Smooth muscle cell (in vitro differentiated cells): ENCODE data around the gene STARD3NL. TPM values are rescaled to one million over a fixed set of nuclear protein-coding genes. Genes with fewer than 3 reads are reported as not detected.

Experiments
- DNase-seq: peaks from one replicate; lab custom pipeline; 2025; ENCODE audit not compliant: unreplicated experiment; lab: John Stamatoyannopoulos, UW
- H2AFZ ChIP-seq: fragments of 200-600 bp; sonication (generic); 2 replicates; pipeline ENCODE4 v1.6.0; 2016; ENCODE audit warnings: antibody characterized with exemption, low read depth, mild to moderate bottlenecking
- H3F3A ChIP-seq: fragments of 200-600 bp; sonication (generic); 2 replicates; pipeline ENCODE4 v1.6.0; 2017; ENCODE audit warnings: antibody characterized with exemption, low read depth
- H3K27ac ChIP-seq: fragments of 200-600 bp; sonication (generic); 2 replicates; pipeline ENCODE4 v1.5.1; 2016; ENCODE audit warnings: low read depth, mild to moderate bottlenecking
- H3K27me3 ChIP-seq: fragments of 200-600 bp; sonication (generic); 2 replicates; pipeline ENCODE4 v1.6.1; 2016; ENCODE audit warnings: low read depth, mild to moderate bottlenecking
- H3K36me3 ChIP-seq: fragments of 200-600 bp; sonication (generic); 2 replicates; pipeline ENCODE4 v1.5.1; 2016; ENCODE audit warnings: low read depth
- H3K4me1 ChIP-seq: fragments of 200-600 bp; sonication (generic); 2 replicates; pipeline ENCODE4 v1.5.1; 2016; ENCODE audit warnings: low read depth
- H3K4me2 ChIP-seq: fragments of 200-600 bp; sonication (generic); 2 replicates; pipeline ENCODE4 v1.6.0; 2016; ENCODE audit warnings: mild to moderate bottlenecking
- H3K4me3 ChIP-seq: fragments of 200-600 bp; sonication (generic); 2 replicates; pipeline ENCODE4 v1.5.1; 2016; ENCODE audit warnings: mild to moderate bottlenecking
- H3K79me2 ChIP-seq: fragments of 200-600 bp; sonication (generic); 2 replicates; pipeline ENCODE4 v1.6.0; 2016; ENCODE audit warnings: low read depth, mild to moderate bottlenecking
- H3K9ac ChIP-seq: fragments of 200-600 bp; sonication (generic); 2 replicates; pipeline ENCODE4 v1.6.0; 2016; ENCODE audit warnings: low read depth
- H3K9me3 ChIP-seq: fragments of 200-600 bp; sonication (generic); replicated peaks from 2 replicates; pipeline ENCODE4 v1.5.1; 2016; ENCODE audit warnings: low read depth
- H4K20me1 ChIP-seq: fragments of 200-600 bp; sonication (generic); 2 replicates; pipeline ENCODE4 v1.6.0; 2016; ENCODE audit warnings: low read depth
- WGBS: methylation state at CpG from one replicate; pipeline ENCODE4 v1.1.7; 2016; ENCODE audit warnings: low lambda C conversion rate; 5-methylcytosine and 5-hydroxymethylcytosine counted together
- polyA plus RNA-seq: library from polyadenylated mRNA; unstranded; fragments of >200 nt; fragmentation: Nextera tagmentation; extraction: Ambion mirVana; gene quantifications from 2 replicates; pipeline ENCODE4 v1.2.1, GENCODE V29; 2016
- total RNA-seq: library from RNA; depleted of rRNA; stranded (reverse); fragments of >200 nt; gene quantifications from 2 replicates; pipeline ENCODE4 v1.2.3, GENCODE V29; 2014
- TF ChIP-seq, protein P1 (sequence below): fragments of 200-600 bp; sonication (generic); IDR thresholded peaks from 2 replicates; pipeline ENCODE4 v1.5.1; 2017; ENCODE audit warnings: borderline replicate concordance, mild to moderate bottlenecking, antibody characterized with exemption; ENCODE audit not compliant: insufficient read depth, poor library complexity, severe bottlenecking

The STARD3NL gene
- total and polyA plus RNA-seq, 2 experiments from 2014 or later, result 62.5 to 81.6 TPM

- TF ChIP-seq, protein P1, sequence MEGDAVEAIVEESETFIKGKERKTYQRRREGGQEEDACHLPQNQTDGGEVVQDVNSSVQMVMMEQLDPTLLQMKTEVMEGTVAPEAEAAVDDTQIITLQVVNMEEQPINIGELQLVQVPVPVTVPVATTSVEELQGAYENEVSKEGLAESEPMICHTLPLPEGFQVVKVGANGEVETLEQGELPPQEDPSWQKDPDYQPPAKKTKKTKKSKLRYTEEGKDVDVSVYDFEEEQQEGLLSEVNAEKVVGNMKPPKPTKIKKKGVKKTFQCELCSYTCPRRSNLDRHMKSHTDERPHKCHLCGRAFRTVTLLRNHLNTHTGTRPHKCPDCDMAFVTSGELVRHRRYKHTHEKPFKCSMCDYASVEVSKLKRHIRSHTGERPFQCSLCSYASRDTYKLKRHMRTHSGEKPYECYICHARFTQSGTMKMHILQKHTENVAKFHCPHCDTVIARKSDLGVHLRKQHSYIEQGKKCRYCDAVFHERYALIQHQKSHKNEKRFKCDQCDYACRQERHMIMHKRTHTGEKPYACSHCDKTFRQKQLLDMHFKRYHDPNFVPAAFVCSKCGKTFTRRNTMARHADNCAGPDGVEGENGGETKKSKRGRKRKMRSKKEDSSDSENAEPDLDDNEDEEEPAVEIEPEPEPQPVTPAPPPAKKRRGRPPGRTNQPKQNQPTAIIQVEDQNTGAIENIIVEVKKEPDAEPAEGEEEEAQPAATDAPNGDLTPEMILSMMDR, result no peak
- Histone ChIP-seq H3F3A (no peaks in the 10 kb centered on the region), H3K4me1 (no peaks in the 10 kb centered on the region), H3K4me2 (no peak overlapping the region), H3K4me3 (no peak overlapping the region), H3K27me3 (no peaks in the 10 kb centered on the region), H3K9me3 (no peaks in the 10 kb centered on the region), H3K9ac (no peak overlapping the region), H3K36me3 (no peaks in the 10 kb centered on the region), H3K79me2 (no peaks in the 10 kb centered on the region), H2AFZ (no peak overlapping the region), H4K20me1 (peaks cover 15% of the 10 kb centered on the region), H3K27ac (no peak overlapping the region)
- DNase-seq, result no peak
- 92% methylated on average over 5 of the region's 5 CpGs for WGBS
Measured at GRCh38 chr7:38224392-38224791, 46.3 kb downstream of the STARD3NL start.

GRCh38 chr7:38229386-38229785 is 51.3 kb downstream of the STARD3NL start:
- Histone ChIP-seq H3K9ac (no peak overlapping the region), H3K27me3 (no peaks in the 10 kb centered on the region), H3K4me2 (no peak overlapping the region), H2AFZ (no peak overlapping the region), H3F3A (peaks cover 3% of the 10 kb centered on the region), H3K4me3 (no peak overlapping the region), H3K27ac (no peak overlapping the region), H3K9me3 (no peaks in the 10 kb centered on the region), H3K4me1 (no peaks in the 10 kb centered on the region), H3K79me2 (no peaks in the 10 kb centered on the region), H3K36me3 (no peaks in the 10 kb centered on the region), H4K20me1 (peaks cover 14% of the 10 kb centered on the region)
- 73% methylated on average over 6 of the region's 6 CpGs for WGBS
- TF ChIP-seq, protein P1, result no peak
- no peak for DNase-seq

DNA sequence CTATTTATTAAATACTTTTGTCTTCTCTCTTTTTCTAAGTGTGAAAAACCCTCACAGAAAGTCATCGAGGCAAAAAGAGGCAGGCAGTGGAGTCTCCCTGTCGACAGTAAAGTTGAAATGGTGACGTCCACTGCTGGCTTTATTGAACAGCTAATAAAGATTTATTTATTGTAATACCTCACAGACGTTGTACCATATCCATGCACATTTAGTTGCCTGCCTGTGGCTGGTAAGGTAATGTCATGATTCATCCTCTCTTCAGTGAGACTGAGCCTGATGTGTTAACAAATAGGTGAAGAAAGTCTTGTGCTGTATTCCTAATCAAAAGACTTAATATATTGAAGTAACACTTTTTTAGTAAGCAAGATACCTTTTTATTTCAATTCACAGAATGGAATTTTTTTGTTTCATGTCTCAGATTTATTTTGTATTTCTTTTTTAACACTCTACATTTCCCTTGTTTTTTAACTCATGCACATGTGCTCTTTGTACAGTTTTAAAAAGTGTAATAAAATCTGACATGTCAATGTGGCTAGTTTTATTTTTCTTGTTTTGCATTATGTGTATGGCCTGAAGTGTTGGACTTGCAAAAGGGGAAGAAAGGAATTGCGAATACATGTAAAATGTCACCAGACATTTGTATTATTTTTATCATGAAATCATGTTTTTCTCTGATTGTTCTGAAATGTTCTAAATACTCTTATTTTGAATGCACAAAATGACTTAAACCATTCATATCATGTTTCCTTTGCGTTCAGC is 52.0 kb downstream of the STARD3NL start:
- Histone ChIP-seq H3K27ac (no peak overlapping the region), H3K9me3 (no peaks in the 10 kb centered on the region), H3F3A (peaks cover 3% of the 10 kb centered on the region), H3K9ac (no peak overlapping the region), H2AFZ (no peak overlapping the region), H3K27me3 (no peaks in the 10 kb centered on the region), H3K4me2 (no peak overlapping the region), H3K4me3 (no peak overlapping the region), H3K79me2 (no peaks in the 10 kb centered on the region), H3K4me1 (no peaks in the 10 kb centered on the region), H3K36me3 (no peaks in the 10 kb centered on the region), H4K20me1 (peaks cover 14% of the 10 kb centered on the region)
- TF ChIP-seq, protein P1, result no peak
- WGBS, result 87% methylated on average over 6 of the region's 6 CpGs
- no peak for DNase-seq
